Astrocyte of the cerebellum (primary cell): Measurements from ENCODE around the gene WDR19.
A peak's percentile ranks its signal among the peaks of the same experiment; 100 is the strongest.

Experiments used
- DNase-seq: peaks from one replicate; pipeline ENCODE4 v3.0.0-alpha.2; 2011; ENCODE audit warnings: low read depth
- H3K4me3 ChIP-seq: 2 replicates; pipeline ENCODE4 v1.5.1; 2011; ENCODE audit warnings: mild to moderate bottlenecking, low read depth, low read length, moderate library complexity
- CTCF ChIP-seq: IDR thresholded peaks from 2 replicates; pipeline ENCODE4 v1.5.1; 2012; ENCODE audit warnings: low read length, low read depth, moderate library complexity, mild to moderate bottlenecking; ENCODE audit errors: missing control alignments
- in situ Hi-C: cut with HindIII; loops from 2 replicates; pipeline ENCODE4 v1.10.0; 2017; ENCODE audit warnings: low sequenced_read_pairs

The WDR19 gene

GRCh38 chr4:39237179-39237578 lies 54.9 kb downstream of the WDR19 start:
- TF ChIP-seq CTCF = no peak
- in situ Hi-C loops = no loop called here

DNA sequence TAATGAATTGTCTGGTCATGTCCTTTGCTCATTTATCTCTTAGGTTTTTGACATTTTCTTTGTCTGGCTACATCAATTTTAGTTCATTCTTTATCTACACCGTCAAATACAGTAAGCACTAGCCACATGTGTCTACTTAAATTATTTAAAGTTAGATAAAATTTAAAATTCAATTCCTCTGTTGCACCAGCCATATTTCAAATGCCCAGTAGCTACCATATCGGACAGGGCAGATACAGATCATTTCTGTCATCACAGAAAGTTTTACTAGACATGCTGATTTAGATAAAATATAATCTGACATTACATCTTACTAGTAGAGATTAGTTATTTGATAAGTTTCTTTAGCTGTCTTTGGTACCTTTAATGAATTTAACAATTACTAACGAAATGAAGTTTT lies 61.1 kb downstream of the WDR19 start:
- no peak for TF ChIP-seq CTCF
- H3K4me3 ChIP-seq = no peak overlapping the region
- in situ Hi-C loops = no loop called here
- no peak for DNase-seq

More at GRCh38 chr4:39237179-39237578, 54.9 kb downstream of the WDR19 start:
- H3K4me3 ChIP-seq = no peak overlapping the region
- no peak for DNase-seq

- in situ Hi-C loops = no loop called here
- DNase-seq = peak; percentile 44
- TF ChIP-seq CTCF = peak; percentile 24
- H3K4me3 ChIP-seq = no peak overlapping the region
Measured at GRCh38 chr4:39255266-39255665, 72.9 kb downstream of the WDR19 start.

GRCh38 chr4:39255871-39256270 lies 73.5 kb downstream of the WDR19 start:
- no peak overlapping the region for H3K4me3 ChIP-seq

DNA sequence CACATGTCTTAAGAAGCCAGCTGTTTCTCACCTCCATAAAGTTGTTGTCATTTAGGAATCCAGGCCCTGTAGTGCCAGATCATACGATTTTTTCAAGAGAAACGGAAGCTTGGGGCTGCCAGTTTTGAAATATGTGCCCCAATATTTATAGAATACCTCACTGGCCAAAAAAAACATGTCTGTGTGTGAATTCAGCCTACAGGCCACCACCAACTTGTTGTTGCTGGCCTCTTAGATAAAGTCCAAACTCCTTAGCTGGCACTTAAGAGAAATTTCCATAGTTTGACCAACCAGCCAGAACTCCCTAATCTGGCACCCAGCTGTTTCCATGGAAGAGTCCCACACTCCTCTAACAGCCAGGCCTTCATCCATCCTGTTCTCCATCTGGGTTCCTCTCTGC lies 74.1 kb downstream of the WDR19 start:
- TF ChIP-seq CTCF = no peak
- no peak overlapping the region for H3K4me3 ChIP-seq
- in situ Hi-C loops = no loop called here
- peak; percentile 15 for DNase-seq

More at GRCh38 chr4:39255871-39256270, 73.5 kb downstream of the WDR19 start:
- no peak for DNase-seq
- in situ Hi-C loops = no loop called here
- TF ChIP-seq CTCF = no peak

- peak; percentile 41 for DNase-seq
- TF ChIP-seq CTCF = no peak
- H3K4me3 ChIP-seq = no peak overlapping the region
- in situ Hi-C loops = no loop called here
Measured at GRCh38 chr4:39259571-39260330, 77.4 kb downstream of the WDR19 start.
